HepG2 (cell line): ENCODE data around the gene CDCP2. TPM values are rescaled to one million over a fixed set of nuclear protein-coding genes. Genes with fewer than 3 reads are reported as not detected.

Source experiments
- ARID5B ChIP-seq: IDR thresholded peaks from 2 replicates; pipeline ENCODE4 v1.4.0; 2020; ENCODE audit warnings: mild to moderate bottlenecking, missing genetic modification reagents
- CREM ChIP-seq, 2 experiments: sonication (generic) in 1 of 2; formaldehyde crosslinking in 1 of 2; IDR thresholded peaks; 2 replicates each; pipeline versions ENCODE4 v1.4.0 to v1.6.1; 2016 to 2020; ENCODE audit warnings: antibody characterized with exemption in 1 of 2, mild to moderate bottlenecking in 1 of 2, missing genetic modification reagents in 1 of 2
- MYC ChIP-seq: sonication (generic); formaldehyde crosslinking; IDR thresholded peaks from 2 replicates; pipeline ENCODE4 v1.9.0; 2021; ENCODE audit warnings: missing genetic modification reagents, borderline replicate concordance
- PATZ1 ChIP-seq: sonication (generic); formaldehyde crosslinking; IDR thresholded peaks from 2 replicates; pipeline ENCODE4 v1.4.0; 2020; ENCODE audit warnings: missing genetic modification reagents
- PAX8 ChIP-seq: sonication (generic); formaldehyde crosslinking; IDR thresholded peaks from 2 replicates; pipeline ENCODE4 v1.8.0; 2022; ENCODE audit warnings: mild to moderate bottlenecking, missing genetic modification reagents, borderline replicate concordance
- SMC3 ChIP-seq: IDR thresholded peaks from 2 replicates; pipeline ENCODE4 v1.6.1; 2011; ENCODE audit warnings: low read length, improper control_type of control experiment
- SMYD3 ChIP-seq: sonication (generic); formaldehyde crosslinking; IDR thresholded peaks from 2 replicates; pipeline ENCODE4 v1.8.1; 2023; ENCODE audit warnings: mild to moderate bottlenecking, missing genetic modification reagents
- TFDP2 ChIP-seq: sonication (generic); formaldehyde crosslinking; IDR thresholded peaks from 2 replicates; pipeline ENCODE4 v1.4.0; 2020; ENCODE audit warnings: missing genetic modification reagents
- ZMAT5 ChIP-seq: sonication (generic); formaldehyde crosslinking; IDR thresholded peaks from 2 replicates; pipeline ENCODE4 v1.5.0; 2020; ENCODE audit warnings: mild to moderate bottlenecking, low read depth, missing genetic modification reagents, borderline replicate concordance
- ZNF431 ChIP-seq: sonication (generic); formaldehyde crosslinking; IDR thresholded peaks from 2 replicates; pipeline ENCODE4 v1.9.0; 2022; ENCODE audit warnings: missing genetic modification reagents, low read depth, mild to moderate bottlenecking, borderline replicate concordance
- ZNF674 ChIP-seq: sonication (generic); formaldehyde crosslinking; IDR thresholded peaks from 2 replicates; pipeline ENCODE4 v1.5.0; 2020; ENCODE audit warnings: low read depth, mild to moderate bottlenecking, missing genetic modification reagents
- ZNF747 ChIP-seq: sonication (generic); formaldehyde crosslinking; IDR thresholded peaks from 2 replicates; pipeline ENCODE4 v1.8.1; 2023; ENCODE audit warnings: missing genetic modification reagents, mild to moderate bottlenecking, borderline replicate concordance
- polyA plus RNA-seq, 8 experiments: library from polyadenylated mRNA; depleted of rRNA in 3 of 8; stranded (reverse) in 7 of 8; unstranded in 1 of 8; fragments of >200 nt; fragmentation: Illumina TruSeq in 4 of 8; extraction: Trizol in 4 of 8; gene quantifications; 2 replicates each; pipeline versions ENCODE4 v1.2.1 to v1.2.3, GENCODE V29; 2011 to 2016; ENCODE audit warnings: low read depth in 4 of 8, missing spikeins in 1 of 8, mixed read lengths in 1 of 8; ENCODE audit not compliant: insufficient read depth in 1 of 8
- total RNA-seq, 5 experiments: library from RNA; depleted of rRNA; stranded (reverse); fragments of >200 nt; fragmentation: Illumina TruSeq; extraction: Trizol; gene quantifications; 2 replicates each; pipeline ENCODE4 v1.2.3, GENCODE V29; 2016; ENCODE audit warnings: low read depth in 1 of 5
- TF ChIP-seq, protein P1 (sequence below): sonication (generic); formaldehyde crosslinking; IDR thresholded peaks from 2 replicates; pipeline ENCODE4 v1.4.0; 2020; ENCODE audit warnings: mild to moderate bottlenecking, missing genetic modification reagents, borderline replicate concordance

CDCP2 gene
- total and polyA plus RNA-seq, 2 of the 13 experiments (the other 11 are each of a cell fraction or from before 2014, with no cell fraction given), result not detected

DNA sequence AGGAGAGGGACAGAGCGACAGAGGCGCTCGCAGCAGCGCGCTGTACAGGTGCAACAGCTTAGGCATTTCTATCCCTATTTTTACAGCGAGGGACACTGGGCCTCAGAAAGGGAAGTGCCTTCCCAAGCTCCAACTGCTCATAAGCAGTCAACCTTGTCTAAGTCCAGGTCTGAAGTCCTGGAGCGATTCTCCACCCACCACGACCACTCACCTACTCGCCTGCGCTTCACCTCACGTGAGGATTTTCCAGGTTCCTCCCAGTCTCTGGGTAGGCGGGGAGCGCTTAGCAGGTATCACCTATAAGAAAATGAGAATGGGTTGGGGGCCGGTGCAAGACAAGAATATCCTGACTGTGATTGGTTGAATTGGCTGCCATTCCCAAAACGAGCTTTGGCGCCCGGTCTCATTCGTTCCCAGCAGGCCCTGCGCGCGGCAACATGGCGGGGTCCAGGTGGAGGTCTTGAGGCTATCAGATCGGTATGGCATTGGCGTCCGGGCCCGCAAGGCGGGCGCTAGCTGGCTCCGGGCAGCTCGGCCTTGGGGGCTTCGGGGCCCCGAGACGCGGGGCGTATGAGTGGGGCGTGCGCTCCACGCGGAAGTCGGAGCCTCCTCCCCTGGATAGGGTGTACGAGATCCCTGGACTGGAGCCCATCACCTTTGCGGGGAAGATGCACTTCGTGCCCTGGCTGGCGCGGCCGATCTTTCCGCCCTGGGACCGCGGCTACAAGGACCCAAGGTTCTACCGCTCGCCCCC is 47.1 kb upstream of the CDCP2 start, which contains the start of the genes CYB5RL and MRPL37 (continued):
- TF ChIP-seq TFDP2 (CRISPR knock-in tag) (peak; percentile 96), ZNF747 (0 out of 2 replicates have a peak, but pooled peaks have one; percentile 64), SMC3 (no peak), ZNF674 (CRISPR knock-in tag) (0 out of 2 replicates have a peak, but pooled peaks have one; percentile 47), MYC (CRISPR knock-in tag) (peak; percentile 82; the same call in 1 of the 2 replicates), PATZ1 (CRISPR knock-in tag) (peak; percentile 5; the same call in 1 of the 2 replicates), ZNF431 (CRISPR knock-in tag) (0 out of 2 replicates have a peak, but pooled peaks have one; percentile 20), ARID5B (CRISPR knock-in tag) (peak; percentile 34; the same call in 1 of the 2 replicates), SMYD3 (CRISPR knock-in tag) (no peak), CREM (IDR thresholded peaks at IDR 0.05) (peak; percentile 71; the same call in 1 of the 2 replicates), CREM (CRISPR knock-in tag; IDR thresholded peaks at IDR 0.05) (no peak), ZMAT5 (CRISPR knock-in tag) (no peak), PAX8 (CRISPR knock-in tag) (peak; percentile 4; the same call in 1 of the 2 replicates)
- TF ChIP-seq, protein P1, sequence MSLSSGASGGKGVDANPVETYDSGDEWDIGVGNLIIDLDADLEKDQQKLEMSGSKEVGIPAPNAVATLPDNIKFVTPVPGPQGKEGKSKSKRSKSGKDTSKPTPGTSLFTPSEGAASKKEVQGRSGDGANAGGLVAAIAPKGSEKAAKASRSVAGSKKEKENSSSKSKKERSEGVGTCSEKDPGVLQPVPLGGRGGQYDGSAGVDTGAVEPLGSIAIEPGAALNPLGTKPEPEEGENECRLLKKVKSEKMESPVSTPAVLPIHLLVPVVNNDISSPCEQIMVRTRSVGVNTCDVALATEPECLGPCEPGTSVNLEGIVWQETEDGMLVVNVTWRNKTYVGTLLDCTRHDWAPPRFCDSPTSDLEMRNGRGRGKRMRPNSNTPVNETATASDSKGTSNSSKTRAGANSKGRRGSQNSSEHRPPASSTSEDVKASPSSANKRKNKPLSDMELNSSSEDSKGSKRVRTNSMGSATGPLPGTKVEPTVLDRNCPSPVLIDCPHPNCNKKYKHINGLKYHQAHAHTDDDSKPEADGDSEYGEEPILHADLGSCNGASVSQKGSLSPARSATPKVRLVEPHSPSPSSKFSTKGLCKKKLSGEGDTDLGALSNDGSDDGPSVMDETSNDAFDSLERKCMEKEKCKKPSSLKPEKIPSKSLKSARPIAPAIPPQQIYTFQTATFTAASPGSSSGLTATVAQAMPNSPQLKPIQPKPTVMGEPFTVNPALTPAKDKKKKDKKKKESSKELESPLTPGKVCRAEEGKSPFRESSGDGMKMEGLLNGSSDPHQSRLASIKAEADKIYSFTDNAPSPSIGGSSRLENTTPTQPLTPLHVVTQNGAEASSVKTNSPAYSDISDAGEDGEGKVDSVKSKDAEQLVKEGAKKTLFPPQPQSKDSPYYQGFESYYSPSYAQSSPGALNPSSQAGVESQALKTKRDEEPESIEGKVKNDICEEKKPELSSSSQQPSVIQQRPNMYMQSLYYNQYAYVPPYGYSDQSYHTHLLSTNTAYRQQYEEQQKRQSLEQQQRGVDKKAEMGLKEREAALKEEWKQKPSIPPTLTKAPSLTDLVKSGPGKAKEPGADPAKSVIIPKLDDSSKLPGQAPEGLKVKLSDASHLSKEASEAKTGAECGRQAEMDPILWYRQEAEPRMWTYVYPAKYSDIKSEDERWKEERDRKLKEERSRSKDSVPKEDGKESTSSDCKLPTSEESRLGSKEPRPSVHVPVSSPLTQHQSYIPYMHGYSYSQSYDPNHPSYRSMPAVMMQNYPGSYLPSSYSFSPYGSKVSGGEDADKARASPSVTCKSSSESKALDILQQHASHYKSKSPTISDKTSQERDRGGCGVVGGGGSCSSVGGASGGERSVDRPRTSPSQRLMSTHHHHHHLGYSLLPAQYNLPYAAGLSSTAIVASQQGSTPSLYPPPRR (CRISPR knock-in tag), result peak; percentile 42; the same call in 1 of the 2 replicates
